AG10803 (cell line): ENCODE results near the gene RNF114.
"Not testable (repeated sequence)": the region's sequence is repeated elsewhere in the genome, so short reads cannot be mapped to it uniquely, and the experiment has no call there.

Experiments used
- DNase-seq: peaks from one replicate; pipeline ENCODE4 v3.0.0; 2010; ENCODE audit warnings: low read depth
- H3K4me3 ChIP-seq: 2 replicates; pipeline ENCODE4 v1.5.1; 2011; ENCODE audit warnings: mild to moderate bottlenecking, low read length, control low read depth
- CTCF ChIP-seq: conservative IDR thresholded peaks from 2 replicates; pipeline ENCODE4 v1.5.1; 2011; ENCODE audit warnings: mild to moderate bottlenecking, low read length, control low read depth, inconsistent platforms

The RNF114 gene

GRCh38 chr20:49945701-49946477, 9.7 kb downstream of the RNF114 start:
- TF ChIP-seq CTCF = no peak
- DNase-seq = no peak
- no peak overlapping the region for H3K4me3 ChIP-seq

GRCh38 chr20:49948178-49948577, 12.0 kb downstream of the RNF114 start:
- no peak overlapping the region for H3K4me3 ChIP-seq
- TF ChIP-seq CTCF = no peak
- DNase-seq = no peak

- peak; percentile 75 for DNase-seq
- TF ChIP-seq CTCF = no peak
- H3K4me3 ChIP-seq = no peak overlapping the region
These were observed 12.8 kb downstream of the RNF114 start for GRCh38 chr20:49948809-49949507.

GRCh38 chr20:49951151-49951550, 15.0 kb downstream of the RNF114 start:
- TF ChIP-seq CTCF = no peak
- no peak overlapping the region for H3K4me3 ChIP-seq

GRCh38 chr20:49955167-49955566, 19.0 kb downstream of the RNF114 start:
- no peak for TF ChIP-seq CTCF
- no peak for DNase-seq
- H3K4me3 ChIP-seq = no peak overlapping the region

More at GRCh38 chr20:49951151-49951550, 15.0 kb downstream of the RNF114 start:
- DNase-seq = peak; percentile 70

GRCh38 chr20:49955830-49956396, 19.7 kb downstream of the RNF114 start:
- not testable (repeated sequence) for H3K4me3 ChIP-seq, DNase-seq

GRCh38 chr20:49956689-49957088, 20.5 kb downstream of the RNF114 start:
- no peak for DNase-seq
- no peak overlapping the region for H3K4me3 ChIP-seq
- no peak for TF ChIP-seq CTCF

- not testable (repeated sequence) for DNase-seq, H3K4me3 ChIP-seq
These were observed 21.1 kb downstream of the RNF114 start for GRCh38 chr20:49957089-49957938.
